GM13977 (cell line): Measurements from ENCODE around the gene MEGF6.

Experiments used
- DNase-seq: peaks from one replicate; pipeline ENCODE4 v3.0.0; 2012; ENCODE audit warnings: low spot score
- CTCF ChIP-seq: IDR thresholded peaks from 2 replicates; pipeline ENCODE4 v1.5.1; 2012; ENCODE audit warnings: mild to moderate bottlenecking, control low read depth; ENCODE audit not compliant: insufficient read depth; ENCODE audit errors: extremely low read depth, missing control alignments
- in situ Hi-C: fragments of 300-500 bp; cut with MboI; formaldehyde crosslinking; loops from one replicate; pipeline ENCODE4 v1.12.0; 2022; ENCODE audit warnings: low sequenced_read_pairs, low pct_unique_long_range_greater_than_20kb, mixed read lengths, inconsistent platforms; ENCODE audit not compliant: unreplicated experiment

MEGF6 gene

GRCh38 chr1:3472088-3472850, 139.0 kb downstream of the MEGF6 start:
- in situ Hi-C loops, result no loop called here
- no peak for TF ChIP-seq CTCF
- no peak for DNase-seq

- in situ Hi-C loops, result no loop called here
- TF ChIP-seq CTCF, result no peak
- no peak for DNase-seq
Measured at GRCh38 chr1:3471356-3472087, 139.8 kb downstream of the MEGF6 start.

GRCh38 chr1:3470650-3471355, 140.5 kb downstream of the MEGF6 start:
- no peak for DNase-seq
- in situ Hi-C loops, result no loop called here
- TF ChIP-seq CTCF, result no peak

- in situ Hi-C loops, result no loop called here
- DNase-seq, result no peak
- no peak for TF ChIP-seq CTCF
Measured at GRCh38 chr1:3469849-3470649, 141.3 kb downstream of the MEGF6 start.

GRCh38 chr1:3469104-3469848, 142.0 kb downstream of the MEGF6 start:
- TF ChIP-seq CTCF, result no peak
- in situ Hi-C loops, result no loop called here
- no peak for DNase-seq
